Activated CD8-positive, alpha-beta memory T cell treated with anti-CD3 and anti-CD28 coated beads, Interleukin-2, amount 50 U/mL, for 48 hours (primary cell): Measurements from ENCODE around the gene ATF7IP2.
"Not testable (repeated sequence)": the region's sequence is repeated elsewhere in the genome, so short reads cannot be mapped to it uniquely, and the experiment has no call there.

Source experiments
- DNase-seq: peaks from one replicate; pipeline ENCODE4 v3.0.0-alpha.2; 2020

The ATF7IP2 gene

GRCh38 chr16:10383626-10384025 lies 2.2 kb upstream of the ATF7IP2 start:
- DNase-seq = no peak

- no peak for DNase-seq
These were observed 748 bp downstream of the ATF7IP2 start for GRCh38 chr16:10386517-10387100.

GRCh38 chr16:10387188-10387617 lies 1.3 kb downstream of the ATF7IP2 start:
- no peak for DNase-seq

- no peak for DNase-seq
These were observed 3.1 kb downstream of the ATF7IP2 start for GRCh38 chr16:10388988-10389387.

- DNase-seq = no peak
These were observed 4.5 kb downstream of the ATF7IP2 start for GRCh38 chr16:10390330-10390729.

- no peak for DNase-seq
These were observed 5.0 kb downstream of the ATF7IP2 start for GRCh38 chr16:10390867-10391266.

GRCh38 chr16:10391339-10391738 lies 5.5 kb downstream of the ATF7IP2 start:
- DNase-seq = no peak

- no peak for DNase-seq
These were observed 17.1 kb downstream of the ATF7IP2 start for GRCh38 chr16:10402975-10403374.

GRCh38 chr16:10405386-10405939 lies 19.6 kb downstream of the ATF7IP2 start:
- DNase-seq = no peak

- DNase-seq = no peak
These were observed 23.0 kb downstream of the ATF7IP2 start for GRCh38 chr16:10408824-10409381.

- not testable (repeated sequence) for DNase-seq
These were observed 23.9 kb downstream of the ATF7IP2 start for GRCh38 chr16:10409713-10410112.

- DNase-seq = no peak
These were observed 24.6 kb downstream of the ATF7IP2 start for GRCh38 chr16:10410469-10410868.

- DNase-seq = no peak
These were observed 27.2 kb downstream of the ATF7IP2 start for GRCh38 chr16:10412935-10413601.

GRCh38 chr16:10418204-10418603 lies 32.3 kb downstream of the ATF7IP2 start:
- not testable (repeated sequence) for DNase-seq

- DNase-seq = no peak
These were observed 33.8 kb downstream of the ATF7IP2 start for GRCh38 chr16:10419701-10420100.

- DNase-seq = no peak
These were observed 35.7 kb downstream of the ATF7IP2 start for GRCh38 chr16:10421596-10421995.

GRCh38 chr16:10428433-10429168 lies 42.7 kb downstream of the ATF7IP2 start:
- no peak for DNase-seq

GRCh38 chr16:10429299-10429969 lies 43.6 kb downstream of the ATF7IP2 start:
- not testable (repeated sequence) for DNase-seq

- DNase-seq = no peak
These were observed 55.9 kb downstream of the ATF7IP2 start for GRCh38 chr16:10441726-10442125.

GRCh38 chr16:10447289-10447688 lies 61.4 kb downstream of the ATF7IP2 start:
- no peak for DNase-seq

- not testable (repeated sequence) for DNase-seq
These were observed 66.6 kb downstream of the ATF7IP2 start for GRCh38 chr16:10452208-10453158.

- no peak for DNase-seq
These were observed 67.3 kb downstream of the ATF7IP2 start for GRCh38 chr16:10453159-10453510.
